GM18505 (cell line): ENCODE measurements around the gene DLG3.

Source experiments
- ATAC-seq: cut with Tn5 transposase; IDR thresholded peaks from one replicate; pipeline ENCODE4 v1.9.1; 2021; ENCODE audit not compliant: unreplicated experiment
- POLR2A ChIP-seq: IDR thresholded peaks from 4 replicates; pipeline ENCODE4 v1.6.1; 2011; ENCODE audit warnings: borderline replicate concordance; ENCODE audit not compliant: insufficient read depth, insufficient read length; ENCODE audit errors: extremely low read depth

The DLG3 gene

GRCh38 chrX:70452143-70452733 is 7.6 kb downstream of the DLG3 start:
- no peak for TF ChIP-seq POLR2A
- peak; percentile 45 for ATAC-seq

- ATAC-seq: no peak
These were observed 8.5 kb downstream of the DLG3 start for GRCh38 chrX:70453024-70453618.

GRCh38 chrX:70454441-70455365 is 10.1 kb downstream of the DLG3 start:
- no peak for TF ChIP-seq POLR2A
- peak; percentile 47 for ATAC-seq

More at GRCh38 chrX:70453024-70453618, 8.5 kb downstream of the DLG3 start:
- no peak for TF ChIP-seq POLR2A

DNA sequence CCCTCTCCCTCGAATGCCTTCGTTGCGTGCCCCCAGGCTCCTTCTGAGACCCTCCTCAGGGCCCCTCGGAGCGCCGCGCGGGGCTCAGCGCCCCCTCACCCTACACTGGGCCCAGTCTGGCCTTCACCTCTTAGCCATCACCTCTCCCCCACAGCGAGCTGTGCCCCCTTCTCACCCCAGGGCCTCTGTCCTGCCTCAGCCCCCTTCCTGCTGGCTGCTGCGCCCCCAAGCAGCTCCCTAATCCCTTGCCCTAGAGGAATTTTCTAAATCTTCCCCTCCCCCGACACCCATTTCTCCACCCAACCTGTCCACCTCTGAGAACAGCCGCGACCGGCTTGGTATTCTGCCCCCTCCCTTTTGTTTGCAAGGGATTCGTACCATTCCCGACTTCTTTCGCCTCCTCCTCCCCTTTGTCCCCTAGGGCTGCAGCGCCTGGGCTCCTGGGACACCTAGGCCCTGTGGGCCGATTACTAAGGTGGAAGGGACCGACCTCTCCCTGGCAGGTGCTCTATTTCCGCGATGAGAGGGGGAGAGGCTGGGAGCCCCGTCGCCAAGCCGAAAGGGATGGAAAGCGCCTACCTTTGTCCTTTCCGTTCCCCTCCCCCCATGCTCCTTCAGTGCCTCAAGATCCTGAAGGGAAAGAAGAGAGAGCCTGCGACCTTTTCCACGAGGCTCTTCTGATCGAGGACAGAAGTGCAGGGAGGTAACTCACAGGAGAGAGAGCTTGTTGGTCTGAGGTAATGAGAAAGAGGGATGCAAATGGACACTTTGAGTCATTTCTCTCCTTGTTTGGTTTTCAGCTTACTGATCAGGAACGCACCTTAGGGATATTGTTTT is 10.9 kb downstream of the DLG3 start:
- TF ChIP-seq POLR2A: no peak
- no peak for ATAC-seq

DNA sequence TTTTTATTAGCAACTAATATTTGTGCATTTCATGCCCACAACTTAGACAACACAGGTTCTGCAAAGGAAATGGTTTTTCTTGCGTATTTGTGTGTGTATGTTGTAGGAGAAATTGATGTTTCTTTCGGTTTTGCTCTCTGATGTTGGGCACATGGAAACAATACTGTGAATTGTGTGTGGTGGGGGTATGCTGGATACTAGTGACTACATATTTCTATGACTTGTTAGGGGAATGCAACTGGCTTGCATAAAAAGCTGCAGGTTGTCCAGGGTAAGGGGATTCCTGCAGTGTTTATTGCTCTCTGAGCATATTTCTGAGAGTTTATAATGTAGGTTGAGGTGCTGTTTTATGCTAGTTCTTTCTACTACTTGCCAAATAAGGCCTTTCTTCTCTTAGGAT is 11.6 kb downstream of the DLG3 start:
- no peak for ATAC-seq
- TF ChIP-seq POLR2A: no peak

- no peak for ATAC-seq
- no peak for TF ChIP-seq POLR2A
These were observed 16.4 kb downstream of the DLG3 start for GRCh38 chrX:70461026-70461425.

- ATAC-seq: no peak
- no peak for TF ChIP-seq POLR2A
These were observed 19.4 kb downstream of the DLG3 start for GRCh38 chrX:70464051-70464450.

DNA sequence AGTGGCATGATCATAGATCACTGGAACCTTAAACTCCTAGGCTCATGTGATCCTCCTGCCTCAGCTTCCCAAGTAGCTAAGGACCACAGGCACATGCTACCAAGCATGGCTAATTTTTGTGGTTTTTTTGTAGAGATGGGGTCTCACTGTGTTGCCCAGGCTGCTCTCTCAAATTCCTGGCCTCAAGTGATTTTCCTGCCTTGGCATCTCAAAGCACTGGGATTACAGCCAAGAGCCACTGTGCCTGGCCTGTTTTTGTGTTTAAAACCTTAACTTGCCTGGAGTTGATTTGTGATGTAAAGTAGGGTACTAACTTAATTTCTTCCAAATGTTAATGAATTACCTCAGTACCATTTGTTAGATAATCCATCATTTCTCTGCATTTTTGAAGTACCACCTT is 22.3 kb downstream of the DLG3 start:
- no peak for ATAC-seq
- TF ChIP-seq POLR2A: no peak

GRCh38 chrX:70468709-70469108 is 24.1 kb downstream of the DLG3 start:
- no peak for TF ChIP-seq POLR2A
- no peak for ATAC-seq

DNA sequence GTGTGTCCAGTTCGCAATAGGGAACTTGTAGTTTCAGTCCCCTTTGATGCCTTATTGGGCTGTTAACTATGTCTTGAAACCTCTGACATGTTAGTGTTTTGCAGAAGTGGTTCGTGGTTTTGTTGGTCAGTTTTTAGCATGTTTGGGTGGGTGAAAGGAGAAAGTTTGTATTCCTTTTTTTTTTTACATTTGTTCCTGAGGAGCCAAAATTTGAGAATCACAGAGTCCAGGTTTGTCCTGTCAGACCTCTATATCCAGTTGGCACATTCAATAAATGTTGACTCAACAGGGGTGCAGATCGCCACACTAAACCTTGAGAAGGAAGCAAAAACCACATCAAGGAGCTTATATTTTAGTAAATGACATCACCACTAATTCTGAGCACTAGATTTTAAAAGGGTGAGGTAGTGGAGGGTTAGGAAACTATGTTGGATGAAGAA is 26.2 kb downstream of the DLG3 start:
- no peak for ATAC-seq
- no peak for TF ChIP-seq POLR2A

- no peak for ATAC-seq
- TF ChIP-seq POLR2A: no peak
These were observed 31.7 kb downstream of the DLG3 start for GRCh38 chrX:70476166-70476933.

DNA sequence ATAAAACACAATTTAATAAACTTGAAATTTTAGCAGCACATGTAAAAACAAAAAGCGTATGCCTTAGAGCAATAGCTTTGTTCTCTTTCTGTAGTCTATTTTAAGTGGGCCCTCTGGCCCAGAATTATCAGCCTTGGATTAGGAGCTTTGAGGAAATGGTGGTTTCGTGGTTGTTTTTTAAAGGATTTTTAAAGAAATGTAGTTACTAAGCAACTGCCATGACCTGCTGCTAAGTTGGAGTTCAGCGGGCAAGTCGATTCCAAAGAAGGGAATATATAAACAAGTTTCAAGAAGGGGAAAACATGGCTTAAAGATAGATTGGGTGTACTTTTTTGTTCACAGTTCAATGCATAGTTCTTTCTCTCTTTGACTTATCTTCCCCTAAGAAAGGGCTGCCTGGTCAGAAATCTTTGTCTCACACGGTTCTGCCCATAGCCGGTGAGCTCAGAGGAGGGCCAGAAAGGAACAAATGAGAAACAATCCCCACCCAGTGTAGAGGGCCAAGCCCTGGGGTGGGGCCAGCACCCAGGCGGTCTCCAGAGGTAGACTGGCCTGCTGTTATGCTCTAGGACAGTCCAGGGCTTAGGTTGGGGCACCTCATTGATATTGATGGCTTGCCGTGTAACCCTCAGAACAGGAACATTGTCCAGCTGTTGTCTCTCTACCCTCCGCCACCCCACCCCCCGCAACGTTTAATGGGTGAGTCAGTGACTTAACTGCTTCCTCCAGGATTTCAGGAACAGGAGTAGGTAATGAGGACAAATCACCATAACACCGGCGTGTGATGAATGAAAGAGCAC is 32.5 kb downstream of the DLG3 start:
- ATAC-seq: no peak
- no peak for TF ChIP-seq POLR2A

GRCh38 chrX:70477734-70478075 is 33.1 kb downstream of the DLG3 start:
- TF ChIP-seq POLR2A: no peak
- no peak for ATAC-seq
